ENCODE results near the gene C5. TPM values are rescaled to one million over a fixed set of nuclear protein-coding genes. Genes with fewer than 3 reads are reported as not detected.
A peak's percentile ranks its signal among the peaks of the same experiment; 100 is the strongest.
"Not testable (repeated sequence)": the region's sequence is repeated elsewhere in the genome, so short reads cannot be mapped to it uniquely, and the experiment has no call there.

The C5 gene
- total RNA-seq, 1 experiment from 2014 or later: 11.5 TPM

DNA sequence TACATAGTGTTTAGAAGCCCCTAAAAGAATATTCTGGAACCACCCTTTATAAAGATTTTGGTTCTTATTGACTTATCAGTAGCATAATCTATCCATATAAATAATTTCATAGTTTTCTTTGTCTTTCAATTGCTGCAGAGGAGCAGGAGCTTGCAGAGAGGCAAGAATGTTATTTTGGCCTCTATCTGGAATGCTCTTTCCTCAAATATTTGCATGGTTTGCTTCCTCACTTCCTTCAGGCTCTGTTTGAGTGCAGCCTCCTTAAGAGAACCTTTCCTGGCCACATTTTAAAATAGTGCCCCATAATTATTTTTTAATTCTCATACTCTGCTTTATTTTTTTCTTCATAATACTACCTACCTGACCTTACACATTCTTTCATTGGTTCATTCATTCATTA, 1.5 kb downstream of the C5 start:
- no peak for DNase-seq (ENCODE audit: low spot score)

- no peak for DNase-seq (ENCODE audit: low spot score)
Observed at GRCh38 chr9:121048175-121048574, 1.9 kb downstream of the C5 start.

DNA sequence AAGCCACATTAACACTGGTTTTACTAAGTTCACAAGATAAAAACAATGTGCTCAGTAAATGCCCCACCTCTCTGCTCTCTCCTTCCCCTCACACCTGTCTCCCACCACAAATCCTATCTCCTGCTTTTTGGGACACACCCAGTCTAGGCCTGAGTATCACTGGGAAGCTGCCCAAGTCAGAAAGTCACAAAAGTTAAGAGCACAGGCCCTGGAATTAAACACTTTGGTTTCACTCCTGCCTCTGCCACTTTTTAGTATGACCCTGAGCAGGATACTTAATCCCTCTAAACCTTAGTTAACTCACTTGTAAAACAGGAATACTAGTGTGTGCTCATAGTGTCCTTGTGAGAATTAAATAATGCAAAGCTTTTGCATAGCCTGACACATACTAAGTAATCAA, 11.3 kb downstream of the C5 start:
- no peak for DNase-seq (ENCODE audit: low spot score)

- DNase-seq (ENCODE audit: low spot score): no peak
Observed at GRCh38 chr9:121038362-121038761, 11.7 kb downstream of the C5 start.

GRCh38 chr9:121035717-121036116, 14.4 kb downstream of the C5 start:
- DNase-seq (ENCODE audit: low spot score): peak; percentile 19

- no peak for DNase-seq (ENCODE audit: low spot score)
Observed at GRCh38 chr9:121034529-121034928, 15.5 kb downstream of the C5 start.

GRCh38 chr9:121029469-121029868, 20.6 kb downstream of the C5 start:
- no peak for DNase-seq (ENCODE audit: low spot score)

- DNase-seq (ENCODE audit: low spot score): not testable (repeated sequence)
Observed at GRCh38 chr9:121028285-121028684, 21.8 kb downstream of the C5 start.

DNA sequence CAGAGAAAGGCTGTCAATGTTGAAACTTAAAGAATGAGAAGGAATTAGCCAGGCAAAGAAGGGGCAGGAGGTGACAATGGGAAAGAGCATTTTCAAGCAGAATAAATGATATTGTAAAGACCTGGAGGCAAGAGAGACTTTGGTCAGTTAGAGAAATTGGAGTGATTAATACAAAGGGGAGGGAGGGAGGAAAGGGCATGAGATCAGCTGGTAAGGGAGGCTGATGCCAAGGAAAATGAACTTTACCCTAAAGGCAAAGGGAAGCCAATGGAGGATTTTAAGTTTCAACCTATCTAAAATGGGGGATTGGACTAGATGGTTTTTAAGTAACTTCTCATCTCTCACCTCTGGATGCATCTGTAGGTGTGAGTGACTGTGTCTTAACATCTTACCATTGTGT, 23.3 kb downstream of the C5 start:
- DNase-seq (ENCODE audit: low spot score): no peak

- DNase-seq (ENCODE audit: low spot score): no peak
Observed at GRCh38 chr9:121026260-121026691, 23.8 kb downstream of the C5 start.

DNA sequence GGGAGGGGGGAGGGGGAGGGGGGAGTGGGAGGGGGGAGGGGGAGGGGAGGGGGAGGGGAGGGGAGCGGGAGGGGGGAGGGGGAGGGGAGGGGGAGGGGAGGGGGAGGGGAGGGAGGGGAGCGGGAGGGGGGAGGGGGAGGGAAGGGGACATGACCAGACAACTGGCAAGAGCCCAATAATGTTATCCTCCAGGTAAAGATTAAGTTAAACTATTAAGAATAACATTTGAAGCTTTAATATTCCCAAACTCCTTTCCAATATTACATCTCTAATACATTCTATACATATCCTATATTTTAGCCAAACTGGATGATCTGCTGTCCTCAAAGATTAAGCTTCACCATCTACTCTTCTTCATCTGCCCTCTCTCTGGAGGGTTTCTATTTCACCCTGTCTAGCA, 25.8 kb downstream of the C5 start:
- DNase-seq (ENCODE audit: low spot score): no peak

GRCh38 chr9:121023064-121023463, 27.0 kb downstream of the C5 start:
- no peak for DNase-seq (ENCODE audit: low spot score)

DNA sequence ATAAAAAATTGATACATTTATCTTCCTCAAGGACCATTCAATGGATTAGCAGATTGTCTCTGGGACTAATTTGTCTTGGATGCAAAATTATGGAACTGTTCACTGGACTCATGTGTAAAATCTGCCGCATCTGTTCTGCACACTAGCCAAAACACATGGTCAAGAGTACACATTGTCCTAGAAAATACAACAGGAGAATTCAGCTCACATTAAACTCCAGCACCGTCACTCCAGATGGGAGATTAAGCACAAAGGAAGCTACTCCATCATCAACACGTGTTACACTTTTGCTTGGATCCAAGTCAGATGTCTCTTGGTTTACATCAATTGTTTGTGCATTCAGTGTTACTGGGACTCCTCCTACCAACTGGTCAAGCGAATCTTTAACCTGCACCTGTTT, 28.8 kb downstream of the C5 start:
- no peak for DNase-seq (ENCODE audit: low spot score)

GRCh38 chr9:121019273-121019672, 30.8 kb downstream of the C5 start:
- no peak for DNase-seq (ENCODE audit: low spot score)

GRCh38 chr9:121013911-121014310, 36.2 kb downstream of the C5 start:
- DNase-seq (ENCODE audit: low spot score): no peak

DNA sequence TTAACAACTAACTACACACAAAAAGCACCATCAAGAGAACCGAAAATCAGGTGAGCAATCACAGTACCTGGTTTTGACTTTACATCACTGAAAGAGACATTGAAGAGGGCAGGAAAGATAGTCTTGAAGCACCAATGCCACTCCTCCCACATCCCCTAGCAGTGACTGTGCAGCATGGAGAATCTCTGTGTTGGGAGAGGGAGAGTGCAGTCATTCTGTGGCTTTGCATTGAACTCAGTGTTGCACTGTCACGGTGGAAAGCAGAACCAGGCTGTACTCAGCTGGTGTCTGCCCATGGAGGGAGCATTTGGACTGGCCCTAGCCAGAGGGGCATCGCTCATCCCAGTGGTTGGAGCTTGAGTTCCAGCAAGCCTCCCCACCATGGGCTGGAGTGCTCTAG, 40.4 kb downstream of the C5 start:
- no peak for DNase-seq (ENCODE audit: low spot score)

DNA sequence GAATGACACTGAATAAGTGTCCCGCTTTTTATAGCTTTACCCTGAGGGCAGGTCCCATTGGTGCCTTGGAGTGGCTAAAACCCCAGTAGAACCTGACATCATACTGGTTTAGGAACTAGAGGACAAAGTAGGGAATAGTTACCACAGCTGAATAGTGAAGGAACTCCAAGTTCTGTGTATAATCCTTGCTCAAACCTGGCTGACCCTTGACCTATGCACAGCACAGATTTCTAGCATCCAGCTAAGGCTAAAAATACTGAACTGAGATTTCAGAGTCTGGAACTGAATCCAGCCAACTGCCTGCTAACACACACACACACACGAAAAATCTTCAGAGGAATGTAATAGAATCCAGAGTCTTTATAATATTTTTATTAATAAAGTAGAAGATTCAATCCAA, 50.8 kb downstream of the C5 start:
- DNase-seq (ENCODE audit: low spot score): no peak

GRCh38 chr9:120998111-120998510, 52.0 kb downstream of the C5 start:
- DNase-seq (ENCODE audit: low spot score): no peak

- DNase-seq (ENCODE audit: low spot score): no peak
Observed at GRCh38 chr9:120997502-120997901, 52.6 kb downstream of the C5 start.

DNA sequence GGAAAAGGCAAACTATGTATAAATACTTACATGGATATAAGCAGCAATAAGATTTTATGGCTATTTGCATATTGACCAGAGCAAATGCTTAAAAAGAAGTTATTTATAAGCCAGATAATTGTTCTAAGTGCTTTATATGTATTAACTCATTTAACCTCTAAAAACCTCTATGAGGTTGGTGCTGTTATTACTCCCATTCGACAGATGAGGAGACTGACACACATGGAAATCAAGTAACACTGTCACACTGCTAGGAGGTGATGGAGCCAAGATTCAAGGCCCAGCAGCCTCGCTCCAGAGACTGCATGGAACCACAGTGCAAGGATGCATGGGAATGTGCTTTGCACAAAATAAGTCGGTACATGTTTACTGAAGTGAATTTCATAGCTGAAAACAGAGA, 53.7 kb downstream of the C5 start:
- DNase-seq (ENCODE audit: low spot score): no peak

DNA sequence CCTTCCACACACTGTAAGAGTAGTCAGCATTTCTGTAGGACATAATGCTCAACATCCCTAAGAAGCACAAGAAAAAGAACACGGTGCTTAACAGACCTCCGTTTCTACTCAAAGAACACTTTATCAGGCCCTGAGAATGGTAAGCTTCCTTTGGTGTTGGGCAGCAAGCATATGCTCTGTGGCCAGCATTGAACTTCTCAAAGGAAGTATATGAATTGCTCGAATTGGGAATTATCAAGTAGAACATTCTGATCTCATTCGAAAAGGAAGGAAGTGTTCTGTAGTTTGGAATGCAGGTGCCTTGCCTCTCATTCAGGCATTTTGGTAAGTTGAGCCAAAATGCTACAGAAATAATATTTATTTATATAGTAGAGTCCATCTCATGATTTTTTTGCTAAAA, 61.0 kb downstream of the C5 start:
- DNase-seq (ENCODE audit: low spot score): no peak

- peak; percentile 74 for DNase-seq (ENCODE audit: low spot score)
Observed at GRCh38 chr9:120985819-120986222, 64.3 kb downstream of the C5 start.

GRCh38 chr9:120983259-120983837, 66.7 kb downstream of the C5 start:
- DNase-seq (ENCODE audit: low spot score): no peak

DNA sequence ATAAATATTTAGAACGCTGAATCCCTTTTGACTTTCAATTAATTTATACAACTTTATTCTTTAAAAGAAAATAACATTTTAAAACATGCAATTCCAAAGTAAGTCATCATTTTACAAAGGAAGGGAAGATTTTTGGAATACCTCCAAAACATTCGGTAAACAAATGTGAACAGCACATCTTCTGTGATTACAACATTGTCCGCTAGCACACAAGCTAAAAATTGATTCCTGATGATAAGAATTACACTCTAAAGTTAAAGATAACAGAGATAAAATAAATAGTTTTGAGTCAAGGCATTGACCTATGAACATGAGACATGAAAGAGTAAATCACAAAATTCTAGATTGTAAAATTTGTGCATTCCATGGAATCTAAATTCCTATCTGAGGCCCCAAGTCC, 67.2 kb downstream of the C5 start:
- DNase-seq (ENCODE audit: low spot score): no peak

- DNase-seq (ENCODE audit: low spot score): no peak
Observed at GRCh38 chr9:120980951-120981350, 69.1 kb downstream of the C5 start.

Measured in A172 (cell line).